HT1080 (cell line): ENCODE results near the gene CIB4. TPM values are rescaled to one million over a fixed set of nuclear protein-coding genes. Genes with fewer than 3 reads are reported as not detected.

ENCODE experiments used
- DNase-seq: peaks from one replicate; pipeline ENCODE4 v3.0.0-alpha.2; 2015; ENCODE audit warnings: low read depth
- small RNA-seq: library from RNA; depleted of rRNA; stranded (forward); fragments of <200 nt; gene quantifications from one replicate; pipeline ENCODE3, GENCODE V24; 2014
- total RNA-seq: library from RNA; depleted of rRNA; stranded (reverse); fragments of >200 nt; shearing (Covaris generic); gene quantifications from 2 replicates; pipeline ENCODE4 v1.2.3, GENCODE V29; 2014; rRNA removed

CIB4 gene
- total RNA-seq, 1 experiment from 2014 or later: not detected

DNA sequence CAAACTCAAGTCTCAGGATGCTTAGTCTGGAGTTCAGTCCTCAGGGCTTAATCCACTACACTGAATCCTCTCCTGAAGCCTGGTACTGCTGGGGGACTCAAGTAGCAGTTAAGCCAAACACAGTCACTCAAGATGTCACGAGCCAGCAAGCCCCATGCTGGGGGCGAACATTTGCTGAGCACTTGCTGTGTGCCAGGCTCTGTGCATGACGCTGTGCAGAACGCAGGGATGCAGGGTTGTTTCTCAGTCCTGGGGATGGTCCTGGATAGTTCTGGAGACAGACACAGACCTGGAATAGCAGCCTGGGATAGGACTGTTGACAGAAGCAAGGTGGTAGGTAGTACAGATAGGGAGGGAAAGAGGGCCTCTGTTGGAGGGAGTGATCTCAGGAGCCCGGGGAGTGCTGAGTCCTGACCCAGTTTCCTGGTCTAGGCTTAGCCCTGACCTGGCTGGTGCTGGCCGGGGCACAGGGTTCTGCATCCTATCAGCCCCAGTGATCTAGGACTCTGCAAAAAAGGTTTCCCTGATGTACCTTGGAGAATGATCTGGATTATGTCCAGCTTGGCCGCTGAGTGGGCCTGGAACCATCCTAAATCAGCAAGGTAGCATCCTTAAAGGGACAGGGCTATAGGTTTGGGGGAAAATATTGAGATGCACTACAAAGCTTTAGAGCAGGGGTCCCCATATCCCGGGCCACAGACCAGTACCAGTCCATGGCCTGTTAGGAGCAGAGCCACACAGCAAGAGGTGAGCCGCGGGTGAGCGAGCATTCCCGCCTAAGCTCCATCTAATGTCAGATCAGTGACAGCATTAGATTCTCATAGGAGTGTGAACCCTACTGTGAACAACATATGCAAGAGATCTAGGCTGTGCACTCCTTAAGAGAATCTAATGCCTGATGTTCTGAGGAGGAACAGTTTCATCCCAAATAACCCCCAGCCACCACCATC is 108.6 kb downstream of the CIB4 start:
- DNase-seq: no peak

Small RNA genes lying within 50 kb of the gene (small RNA-seq; reads per million reads assigned to genes)
- gene AC015977.1: not detected

Other genes starting within 250 kb of the CIB4 start
- gene DRC1, start 239.4 kb downstream of the CIB4 start, total RNA-seq: not detected in 2 replicates
- gene OTOF, start 163.2 kb downstream of the CIB4 start, total RNA-seq: not detected in 2 replicates
- not detected in 2 replicates for gene KCNK3, start 51.4 kb upstream of the CIB4 start, total RNA-seq
- gene SLC35F6, start 122.9 kb upstream of the CIB4 start, total RNA-seq: 19.3 and 24.7 TPM in 2 replicates
- gene CENPA, start 144.7 kb upstream of the CIB4 start, total RNA-seq: 29.3 and 42.8 TPM in 2 replicates
- gene DPYSL5, start 206.8 kb upstream of the CIB4 start, total RNA-seq: 0.11 and 0.23 TPM in 2 replicates